HPDE6-E6E7 (cell line): Measurements from ENCODE around the gene RUBCNL.
"Not testable (repeated sequence)": the region's sequence is repeated elsewhere in the genome, so short reads cannot be mapped to it uniquely, and the experiment has no call there.

Experiments used
- DNase-seq: peaks from one replicate; pipeline ENCODE4 v3.0.0; 2011; ENCODE audit warnings: missing footprints; ENCODE audit errors: extremely low spot score

Gene RUBCNL

GRCh38 chr13:46374710-46375109 lies 12.3 kb downstream of the RUBCNL start:
- no peak for DNase-seq

DNA sequence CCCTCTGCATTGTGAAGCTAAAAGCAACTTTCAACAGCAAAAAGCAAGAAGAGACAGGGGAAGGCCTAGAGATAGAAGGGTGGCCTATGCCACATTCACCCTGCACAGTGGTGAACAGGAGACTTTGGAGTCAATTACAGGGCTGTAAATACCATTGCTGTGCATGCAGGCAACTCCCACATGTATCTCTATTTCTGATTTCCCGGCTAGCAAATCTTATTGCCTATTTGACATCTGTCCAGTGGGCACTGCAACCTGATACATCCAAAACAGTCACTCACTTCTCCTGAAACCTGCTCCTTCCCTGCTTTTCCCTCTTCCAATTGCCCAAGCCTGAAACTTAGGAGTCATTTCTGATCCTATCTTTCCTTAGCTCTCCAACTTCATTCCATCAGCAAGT lies 13.4 kb downstream of the RUBCNL start:
- no peak for DNase-seq

DNA sequence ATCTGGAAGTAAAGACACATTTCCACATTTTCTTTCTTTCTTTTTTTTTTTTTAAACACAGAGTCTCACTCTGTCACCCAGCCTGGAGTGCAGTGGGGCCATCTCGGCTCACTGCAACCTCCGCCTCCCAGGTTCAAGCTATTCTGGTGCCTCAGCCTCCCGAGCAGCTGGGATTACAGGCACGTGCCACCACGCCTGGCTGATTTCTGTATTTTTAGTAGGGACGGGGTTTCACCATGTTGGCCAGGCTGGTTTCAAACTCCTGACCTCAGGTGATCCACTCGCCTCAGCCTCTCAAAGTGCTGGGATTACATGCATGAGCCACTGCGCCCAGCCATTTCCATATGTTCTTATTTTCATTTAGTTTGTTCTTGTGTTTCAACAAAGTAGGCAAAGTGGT lies 14.1 kb downstream of the RUBCNL start:
- not testable (repeated sequence) for DNase-seq

DNA sequence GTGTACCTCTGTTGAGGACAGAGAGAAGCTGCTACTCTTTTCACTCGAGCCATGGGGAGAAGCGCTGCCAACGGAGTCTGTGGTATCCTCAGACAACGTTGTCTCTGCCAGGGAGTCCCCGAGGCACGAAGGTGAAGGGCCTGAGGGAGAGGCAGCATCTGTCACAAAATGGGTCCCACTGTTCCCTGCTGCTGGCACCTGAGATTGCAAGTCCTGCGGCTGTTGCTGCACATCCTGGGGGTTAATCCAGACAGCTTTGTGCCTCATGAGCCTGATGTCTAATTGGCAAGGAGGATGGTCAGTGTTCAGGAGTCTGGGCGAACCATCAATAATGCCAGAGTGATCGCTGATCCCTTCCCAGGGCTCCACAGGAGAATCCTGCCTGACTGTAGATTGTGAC lies 15.0 kb downstream of the RUBCNL start:
- no peak for DNase-seq

DNA sequence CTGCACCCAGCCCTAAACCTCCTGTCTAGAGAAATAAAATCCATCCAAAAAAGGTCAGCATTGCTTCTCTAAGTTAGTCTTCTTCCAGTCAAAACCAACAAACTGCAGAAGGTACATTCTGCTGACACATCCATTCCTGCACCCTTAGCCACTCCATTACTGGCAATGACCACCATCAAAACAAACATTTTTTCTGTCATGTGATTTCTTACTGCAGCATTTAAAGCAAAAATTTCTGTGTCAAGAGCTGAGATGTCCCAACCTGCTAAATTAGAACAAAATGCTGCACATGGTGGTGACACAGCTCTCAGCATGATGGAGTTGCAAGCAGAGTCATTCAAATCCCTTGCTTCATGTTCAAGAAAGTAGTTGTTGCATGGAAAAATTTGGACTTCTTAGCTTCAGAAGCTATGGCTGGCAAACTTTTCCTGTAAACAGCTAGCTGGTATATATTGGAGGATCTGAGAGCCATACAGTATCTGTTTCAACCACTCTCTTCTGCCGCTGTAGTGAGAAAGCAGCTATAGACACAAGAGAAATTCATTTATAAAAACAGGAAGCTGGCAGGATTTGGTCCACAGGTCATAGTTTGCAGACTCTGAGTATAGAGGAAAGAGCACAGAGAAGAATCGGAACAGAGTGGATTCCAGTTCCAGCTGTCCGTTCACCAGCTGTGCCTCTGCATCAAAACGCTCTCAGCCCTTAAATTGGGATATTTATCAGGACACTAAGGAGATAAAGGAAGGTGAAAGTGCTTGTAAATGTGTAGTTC lies 17.4 kb downstream of the RUBCNL start:
- DNase-seq, result no peak

GRCh38 chr13:46367617-46368327 lies 19.3 kb downstream of the RUBCNL start:
- DNase-seq, result no peak

DNA sequence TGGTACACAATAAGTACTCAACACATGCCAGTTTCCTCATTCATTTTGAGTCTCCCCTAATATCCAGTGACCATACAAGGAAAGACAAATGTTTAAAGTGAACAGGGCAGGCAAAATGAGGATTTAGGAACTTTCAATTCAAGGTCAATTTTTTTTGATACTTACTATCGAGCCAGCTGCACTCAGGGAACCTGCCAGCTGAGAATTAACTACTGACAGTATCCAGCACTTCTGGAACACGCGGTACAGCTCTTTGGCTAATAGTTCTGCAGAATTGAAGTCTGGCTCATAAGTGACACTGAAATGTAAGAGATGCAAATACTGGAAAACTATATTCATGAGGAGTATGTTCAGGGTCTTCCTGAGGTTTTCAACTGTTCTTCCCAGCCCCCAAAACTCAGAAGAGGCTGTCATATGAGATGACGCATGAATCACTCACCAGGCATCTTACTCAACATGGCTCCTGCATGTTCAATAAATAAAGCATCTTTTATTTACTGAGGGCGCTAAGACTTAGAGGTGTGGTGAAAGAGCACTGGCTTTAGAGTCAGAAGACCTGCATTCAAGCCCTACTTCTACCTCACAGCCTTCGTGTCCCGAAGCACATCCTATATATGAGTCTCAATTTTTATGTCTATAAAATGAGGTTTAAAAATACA lies 25.6 kb downstream of the RUBCNL start:
- DNase-seq, result no peak

GRCh38 chr13:46360604-46361003 lies 26.4 kb downstream of the RUBCNL start:
- DNase-seq, result no peak

DNA sequence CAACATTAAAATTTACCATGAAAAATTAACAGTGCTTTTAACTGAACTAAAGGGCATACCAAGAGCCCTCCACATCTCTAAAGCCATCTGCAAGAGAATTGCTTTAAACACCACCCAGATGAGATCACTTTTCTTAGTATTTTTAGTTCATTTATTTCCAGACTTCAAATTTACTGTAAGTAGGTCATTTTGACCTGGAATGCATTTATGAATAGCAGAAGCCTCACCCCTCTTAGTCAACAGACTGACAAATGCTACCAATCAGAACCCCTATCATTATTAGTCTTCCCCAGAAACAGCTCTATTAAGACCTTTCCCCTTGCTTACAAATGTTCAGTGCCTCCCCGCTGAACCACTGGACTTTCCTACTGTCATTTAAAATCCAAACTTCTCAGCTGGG lies 27.3 kb downstream of the RUBCNL start:
- no peak for DNase-seq

GRCh38 chr13:46355901-46356590 lies 31.0 kb downstream of the RUBCNL start:
- no peak for DNase-seq

- no peak for DNase-seq
These were observed 32.0 kb downstream of the RUBCNL start for GRCh38 chr13:46355088-46355468.

GRCh38 chr13:46354156-46355087 lies 32.6 kb downstream of the RUBCNL start:
- peak; percentile 32 for DNase-seq

GRCh38 chr13:46352805-46353204 lies 34.2 kb downstream of the RUBCNL start:
- DNase-seq, result no peak

DNA sequence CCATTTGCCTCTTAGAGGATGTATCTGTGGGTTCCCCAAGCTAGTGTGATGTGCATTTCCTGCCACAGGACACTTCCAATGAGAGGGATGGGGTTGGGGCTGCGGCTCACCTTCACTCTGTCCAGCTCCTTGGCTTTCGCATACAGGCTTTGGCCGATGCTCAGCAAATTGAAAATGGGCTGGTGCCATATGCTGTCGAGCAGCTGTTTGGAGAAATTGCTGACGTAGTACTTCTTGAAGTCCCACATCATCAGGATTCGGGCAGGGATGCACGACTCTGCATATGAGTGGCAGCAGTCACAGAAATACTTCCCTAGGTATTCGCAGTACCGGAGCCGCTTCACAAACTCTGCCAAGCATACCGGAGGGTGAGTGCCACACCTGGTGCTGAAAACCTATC lies 37.0 kb downstream of the RUBCNL start:
- no peak for DNase-seq

- no peak for DNase-seq
These were observed 38.1 kb downstream of the RUBCNL start for GRCh38 chr13:46348961-46349360.

GRCh38 chr13:46347277-46347676 lies 39.8 kb downstream of the RUBCNL start:
- DNase-seq, result no peak

- DNase-seq, result no peak
These were observed 41.2 kb downstream of the RUBCNL start for GRCh38 chr13:46345866-46346265.

GRCh38 chr13:46345398-46345797 lies 41.7 kb downstream of the RUBCNL start:
- DNase-seq, result no peak

- no peak for DNase-seq
These were observed 43.6 kb downstream of the RUBCNL start for GRCh38 chr13:46343279-46343994.

- DNase-seq, result no peak
These were observed 44.5 kb downstream of the RUBCNL start for GRCh38 chr13:46342538-46342937.
